Skeletal muscle satellite cell (primary cell): ENCODE data around the gene SRSF7.
"Not testable (repeated sequence)": the region's sequence is repeated elsewhere in the genome, so short reads cannot be mapped to it uniquely, and the experiment has no call there.

ENCODE experiments used
- H3K27me3 ChIP-seq: 2 replicates; pipeline ENCODE4 v1.7.0; 2013; ENCODE audit warnings: low read length; ENCODE audit not compliant: control insufficient read depth, insufficient read depth
- H3K36me3 ChIP-seq: 2 replicates; pipeline ENCODE4 v1.7.0; 2013; ENCODE audit warnings: mild to moderate bottlenecking, control low read depth, low read length; ENCODE audit not compliant: insufficient read depth
- H3K4me1 ChIP-seq: 2 replicates; pipeline ENCODE4 v1.7.0; 2013; ENCODE audit warnings: low read length; ENCODE audit not compliant: control insufficient read depth, insufficient read depth
- H3K4me2 ChIP-seq: 2 replicates; pipeline ENCODE4 v1.7.0; 2013; ENCODE audit warnings: mild to moderate bottlenecking, low read length
- H3K4me3 ChIP-seq: 2 replicates; pipeline ENCODE4 v1.7.0; 2013; ENCODE audit warnings: low read length
- H3K9ac ChIP-seq: 2 replicates; pipeline ENCODE4 v1.7.0; 2013; ENCODE audit warnings: mild to moderate bottlenecking, low read depth, low read length, moderate library complexity
- H3K9me3 ChIP-seq: replicated peaks from 2 replicates; pipeline ENCODE4 v1.7.0; 2013; ENCODE audit warnings: mild to moderate bottlenecking, control low read depth, low read length

The SRSF7 gene

GRCh38 chr2:38740851-38741731 lies 10.1 kb downstream of the SRSF7 start:
- Histone ChIP-seq H3K4me2 (no peak overlapping the region), H3K4me1 (peaks cover 12% of the 10 kb centered on the region), H3K27me3 (no peaks in the 10 kb centered on the region), H3K4me3 (no peak overlapping the region), H3K36me3 (peaks cover 41% of the 10 kb centered on the region), H3K9me3 (no peaks in the 10 kb centered on the region), H3K9ac (no peak overlapping the region)

DNA sequence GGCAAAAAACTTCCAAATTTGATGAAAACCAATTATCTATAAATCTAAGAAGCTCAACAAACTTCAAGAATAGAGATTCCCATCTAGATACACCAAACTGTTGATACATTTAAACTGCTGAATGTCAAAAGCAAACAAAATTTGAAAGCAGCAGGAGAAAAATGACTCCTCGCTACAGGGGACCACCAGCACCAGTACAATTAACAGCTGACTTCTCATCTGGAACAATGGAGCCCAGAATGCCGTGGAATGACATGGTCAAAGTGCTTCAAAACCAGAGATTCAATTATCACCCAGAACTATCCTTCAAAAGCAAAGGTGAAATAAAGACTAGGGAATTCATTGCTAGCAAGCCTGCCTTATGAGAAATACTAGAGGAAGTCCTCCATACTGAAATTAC lies 11.6 kb downstream of the SRSF7 start:
- no peak overlapping the region for H3K4me2 ChIP-seq
- H3K27me3 ChIP-seq, result no peaks in the 10 kb centered on the region
- H3K4me1 ChIP-seq, result peaks cover 8% of the 10 kb centered on the region
- peaks cover 31% of the 10 kb centered on the region for H3K36me3 ChIP-seq
- H3K9ac ChIP-seq, result no peak overlapping the region
- no peaks in the 10 kb centered on the region for H3K9me3 ChIP-seq
- H3K4me3 ChIP-seq, result no peak overlapping the region

- peaks cover 8% of the 10 kb centered on the region for H3K4me1 ChIP-seq
- no peak overlapping the region for H3K4me2 ChIP-seq
- H3K4me3 ChIP-seq, result no peak overlapping the region
- H3K9ac ChIP-seq, result no peak overlapping the region
- H3K27me3 ChIP-seq, result no peaks in the 10 kb centered on the region
- peaks cover 23% of the 10 kb centered on the region for H3K36me3 ChIP-seq
- no peaks in the 10 kb centered on the region for H3K9me3 ChIP-seq
These were observed 13.2 kb downstream of the SRSF7 start for GRCh38 chr2:38737925-38738324.

- H3K4me1 ChIP-seq, H3K9ac ChIP-seq, H3K27me3 ChIP-seq, H3K4me3 ChIP-seq, H3K4me2 ChIP-seq, H3K9me3 ChIP-seq: not testable (repeated sequence)
- H3K36me3 ChIP-seq, result peaks cover 20% of the 10 kb centered on the region
These were observed 14.0 kb downstream of the SRSF7 start for GRCh38 chr2:38737000-38737698.

DNA sequence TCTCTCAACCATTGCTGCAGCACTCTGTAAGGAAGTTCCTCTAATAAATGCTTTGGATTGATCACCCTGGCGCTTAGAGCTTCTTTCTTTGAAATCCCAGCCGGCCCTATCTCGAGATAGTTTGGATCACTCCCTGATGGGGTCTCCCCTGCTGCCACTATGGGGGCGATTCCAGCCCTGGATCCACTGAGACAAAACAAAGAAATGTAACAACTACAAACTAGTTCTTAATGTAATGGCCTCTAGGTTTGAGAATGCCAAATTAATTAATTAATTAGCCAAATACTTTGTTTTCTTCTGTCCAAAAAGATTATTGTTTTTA lies 15.2 kb downstream of the SRSF7 start:
- H3K9me3 ChIP-seq, result no peaks in the 10 kb centered on the region
- no peaks in the 10 kb centered on the region for H3K27me3 ChIP-seq
- no peak overlapping the region for H3K4me3 ChIP-seq
- H3K9ac ChIP-seq, result no peak overlapping the region
- no peak overlapping the region for H3K4me2 ChIP-seq
- peaks cover 8% of the 10 kb centered on the region for H3K4me1 ChIP-seq
- peaks cover 20% of the 10 kb centered on the region for H3K36me3 ChIP-seq

DNA sequence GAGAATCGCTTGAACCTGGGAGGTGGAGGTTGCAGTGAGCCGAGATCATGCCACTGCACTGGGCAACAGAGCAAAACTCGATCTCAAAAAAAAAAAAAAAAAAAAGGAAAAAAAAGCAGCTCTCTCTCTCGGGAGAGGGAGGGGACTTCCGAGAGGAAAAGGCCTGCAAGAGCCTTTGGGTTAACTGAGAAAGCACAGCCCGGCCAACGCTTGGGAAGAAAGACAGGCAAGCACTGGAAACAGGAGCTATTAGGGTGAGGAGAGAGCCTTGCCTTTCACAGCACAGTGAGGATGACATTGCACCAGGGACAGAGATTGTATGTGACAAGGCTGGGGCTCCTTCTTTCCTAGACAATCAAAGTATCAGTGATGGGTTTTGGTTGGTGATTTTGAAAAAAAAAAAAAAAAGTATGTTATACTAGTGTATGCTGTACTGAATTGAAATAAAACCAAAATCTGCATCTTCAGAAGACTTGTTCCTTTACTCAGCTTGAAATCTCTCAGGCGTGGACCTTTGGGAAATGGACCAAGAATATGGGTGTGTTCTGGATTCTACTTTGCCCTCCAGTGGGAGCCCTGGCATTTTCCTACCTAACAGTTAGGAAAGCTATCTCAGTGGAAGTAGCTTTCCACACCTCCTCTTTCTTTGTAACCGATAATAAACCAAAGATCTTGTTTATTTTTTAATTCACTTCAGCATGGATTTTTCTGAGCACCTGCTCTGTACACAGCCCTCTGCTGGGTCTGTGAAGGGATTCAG lies 16.7 kb downstream of the SRSF7 start:
- Histone ChIP-seq H3K4me1 (peaks cover 8% of the 10 kb centered on the region), H3K27me3 (no peaks in the 10 kb centered on the region), H3K9me3 (no peaks in the 10 kb centered on the region), H3K9ac (no peak overlapping the region), H3K36me3 (peaks cover 20% of the 10 kb centered on the region), H3K4me3 (no peak overlapping the region), H3K4me2 (no peak overlapping the region)

DNA sequence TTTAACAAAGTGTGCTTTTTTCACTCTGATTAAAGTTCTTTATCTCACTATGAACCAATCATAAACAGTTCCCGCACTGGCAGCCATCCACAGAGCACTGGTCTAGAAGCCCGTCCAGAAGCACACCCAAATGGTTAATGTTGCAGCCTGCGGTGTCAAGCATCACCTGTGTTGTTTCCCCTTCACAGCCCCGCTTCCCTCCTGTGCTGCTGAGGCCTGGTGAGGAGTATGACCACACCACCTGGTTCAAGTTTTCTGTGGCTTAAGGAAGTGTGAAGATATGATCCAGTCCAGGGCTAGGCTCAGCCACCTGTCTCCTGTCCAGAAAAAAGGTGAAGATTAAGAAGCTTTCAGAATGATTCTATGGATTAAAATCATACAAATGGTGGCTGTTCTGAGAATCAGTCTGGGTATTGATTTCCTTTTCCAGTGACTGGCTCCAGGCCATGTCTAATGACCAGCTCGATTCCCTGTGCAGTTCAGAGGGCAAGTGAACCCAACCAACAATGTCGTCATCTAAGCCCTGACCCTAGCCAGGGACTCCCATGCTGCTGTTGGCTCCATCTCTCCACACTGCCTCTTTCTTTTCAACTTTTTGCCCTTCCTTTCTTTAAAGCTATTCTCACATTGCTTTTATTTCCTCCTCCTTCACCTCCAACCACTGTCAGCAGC lies 17.7 kb downstream of the SRSF7 start:
- Histone ChIP-seq H3K4me2 (no peak overlapping the region), H3K9me3 (no peaks in the 10 kb centered on the region), H3K27me3 (no peaks in the 10 kb centered on the region), H3K36me3 (peaks cover 20% of the 10 kb centered on the region), H3K9ac (no peak overlapping the region), H3K4me1 (peaks cover 8% of the 10 kb centered on the region), H3K4me3 (no peak overlapping the region)

- Histone ChIP-seq H3K9ac (no peak overlapping the region), H3K36me3 (peaks cover 13% of the 10 kb centered on the region)
These were observed 19.4 kb downstream of the SRSF7 start for GRCh38 chr2:38731684-38732221.

GRCh38 chr2:38731090-38731489 lies 20.1 kb downstream of the SRSF7 start:
- no peak overlapping the region for H3K9ac ChIP-seq
- H3K4me1 ChIP-seq, result no peaks in the 10 kb centered on the region
- H3K27me3 ChIP-seq, result no peaks in the 10 kb centered on the region
- no peak overlapping the region for H3K4me2 ChIP-seq
- no peak overlapping the region for H3K4me3 ChIP-seq
- H3K36me3 ChIP-seq, result peaks cover 13% of the 10 kb centered on the region
- H3K9me3 ChIP-seq, result no peaks in the 10 kb centered on the region

More at GRCh38 chr2:38731684-38732221, 19.4 kb downstream of the SRSF7 start:
- Histone ChIP-seq H3K27me3 (no peaks in the 10 kb centered on the region), H3K4me3 (no peak overlapping the region), H3K4me2 (no peak overlapping the region), H3K9me3 (no peaks in the 10 kb centered on the region), H3K4me1 (no peaks in the 10 kb centered on the region)

DNA sequence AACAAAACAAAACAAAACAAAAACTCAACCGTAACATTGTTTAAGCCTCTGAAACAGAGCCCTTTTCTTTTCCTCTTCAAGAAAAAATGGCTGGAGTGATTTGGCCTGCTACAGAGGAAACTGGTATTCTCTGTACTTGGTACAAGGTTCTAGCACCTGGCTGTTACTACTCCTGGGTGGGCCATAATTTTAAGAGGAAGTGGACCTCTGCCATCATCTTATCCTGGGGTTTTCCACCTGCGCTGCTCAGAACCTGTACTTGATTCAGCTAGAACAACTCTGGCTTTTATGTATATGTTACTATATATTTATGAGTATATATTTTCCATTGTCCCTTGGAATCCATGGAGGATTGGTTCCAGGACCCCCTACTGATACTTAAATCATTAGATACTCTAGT lies 22.5 kb downstream of the SRSF7 start:
- H3K4me1 ChIP-seq, result no peaks in the 10 kb centered on the region
- H3K9me3 ChIP-seq, result no peaks in the 10 kb centered on the region
- H3K36me3 ChIP-seq, result peaks cover 6% of the 10 kb centered on the region
- H3K4me2 ChIP-seq, result no peak overlapping the region
- no peaks in the 10 kb centered on the region for H3K27me3 ChIP-seq
- H3K9ac ChIP-seq, result no peak overlapping the region
- no peak overlapping the region for H3K4me3 ChIP-seq

- H3K4me2 ChIP-seq, result no peak overlapping the region
- H3K4me3 ChIP-seq, result no peak overlapping the region
- H3K9me3 ChIP-seq, result no peaks in the 10 kb centered on the region
- H3K27me3 ChIP-seq, result no peaks in the 10 kb centered on the region
- no peaks in the 10 kb centered on the region for H3K36me3 ChIP-seq
- H3K4me1 ChIP-seq, result no peaks in the 10 kb centered on the region
- H3K9ac ChIP-seq, result no peak overlapping the region
These were observed 23.5 kb downstream of the SRSF7 start for GRCh38 chr2:38727661-38728060.
